GM12864 (cell line): ENCODE results near the gene C11orf24.
"Not testable (repeated sequence)": the region's sequence is repeated elsewhere in the genome, so short reads cannot be mapped to it uniquely, and the experiment has no call there.

Experiments
- DNase-seq: peaks from one replicate; pipeline ENCODE4 v3.0.0-alpha.2; 2011; ENCODE audit warnings: low read depth
- H3K4me3 ChIP-seq: 2 replicates; pipeline ENCODE4 v1.5.1; 2011; ENCODE audit warnings: mild to moderate bottlenecking, low read depth, low read length, control low read depth
- TF ChIP-seq, protein P1 (sequence below): IDR thresholded peaks from 2 replicates; pipeline ENCODE4 v1.5.1; 2011; ENCODE audit warnings: low read depth, mild to moderate bottlenecking, moderate library complexity, low read length, control low read depth, inconsistent platforms; ENCODE audit errors: missing control alignments

The C11orf24 gene

DNA sequence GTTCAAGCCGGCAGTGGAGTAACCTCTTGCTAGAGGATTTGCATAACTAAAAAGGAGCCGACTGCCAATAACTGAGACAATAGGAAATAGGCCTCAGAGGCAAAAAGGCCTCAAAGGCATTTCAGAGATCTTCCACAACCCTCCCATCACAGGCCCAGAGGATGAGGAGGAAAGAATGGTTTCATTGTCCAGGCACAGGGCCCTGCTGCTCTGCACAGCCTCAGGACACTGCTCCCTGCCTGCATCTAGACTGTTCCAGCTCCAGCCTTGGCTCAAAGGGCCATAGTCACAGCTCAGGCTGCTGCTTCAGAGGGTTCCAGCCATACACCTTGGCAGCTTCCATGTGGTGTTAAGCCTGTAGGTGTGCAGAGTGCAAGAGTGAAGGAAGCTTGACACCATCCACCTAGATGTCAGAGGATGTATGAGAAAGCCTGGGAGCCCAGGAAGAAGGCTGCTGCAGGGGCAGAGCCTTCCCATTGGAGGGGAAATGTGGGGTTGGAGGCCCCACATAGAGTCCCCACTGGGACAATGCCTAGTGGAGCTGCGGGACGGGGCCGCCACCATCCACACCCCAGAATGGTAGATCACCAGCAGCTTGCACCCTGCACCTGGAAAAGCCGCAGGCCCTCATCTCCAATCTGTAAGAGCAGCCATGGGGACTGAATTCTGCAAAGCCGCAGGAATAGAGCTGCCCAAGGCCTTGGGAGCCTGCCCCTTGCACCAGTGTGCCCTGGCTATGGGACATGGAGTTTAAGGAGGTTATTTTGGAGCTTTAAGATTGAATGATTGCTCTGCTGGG is 32.4 kb upstream of the C11orf24 start:
- H3K4me3 ChIP-seq = no peak overlapping the region
- no peak for DNase-seq
- TF ChIP-seq, protein P1, sequence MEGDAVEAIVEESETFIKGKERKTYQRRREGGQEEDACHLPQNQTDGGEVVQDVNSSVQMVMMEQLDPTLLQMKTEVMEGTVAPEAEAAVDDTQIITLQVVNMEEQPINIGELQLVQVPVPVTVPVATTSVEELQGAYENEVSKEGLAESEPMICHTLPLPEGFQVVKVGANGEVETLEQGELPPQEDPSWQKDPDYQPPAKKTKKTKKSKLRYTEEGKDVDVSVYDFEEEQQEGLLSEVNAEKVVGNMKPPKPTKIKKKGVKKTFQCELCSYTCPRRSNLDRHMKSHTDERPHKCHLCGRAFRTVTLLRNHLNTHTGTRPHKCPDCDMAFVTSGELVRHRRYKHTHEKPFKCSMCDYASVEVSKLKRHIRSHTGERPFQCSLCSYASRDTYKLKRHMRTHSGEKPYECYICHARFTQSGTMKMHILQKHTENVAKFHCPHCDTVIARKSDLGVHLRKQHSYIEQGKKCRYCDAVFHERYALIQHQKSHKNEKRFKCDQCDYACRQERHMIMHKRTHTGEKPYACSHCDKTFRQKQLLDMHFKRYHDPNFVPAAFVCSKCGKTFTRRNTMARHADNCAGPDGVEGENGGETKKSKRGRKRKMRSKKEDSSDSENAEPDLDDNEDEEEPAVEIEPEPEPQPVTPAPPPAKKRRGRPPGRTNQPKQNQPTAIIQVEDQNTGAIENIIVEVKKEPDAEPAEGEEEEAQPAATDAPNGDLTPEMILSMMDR = no peak

DNA sequence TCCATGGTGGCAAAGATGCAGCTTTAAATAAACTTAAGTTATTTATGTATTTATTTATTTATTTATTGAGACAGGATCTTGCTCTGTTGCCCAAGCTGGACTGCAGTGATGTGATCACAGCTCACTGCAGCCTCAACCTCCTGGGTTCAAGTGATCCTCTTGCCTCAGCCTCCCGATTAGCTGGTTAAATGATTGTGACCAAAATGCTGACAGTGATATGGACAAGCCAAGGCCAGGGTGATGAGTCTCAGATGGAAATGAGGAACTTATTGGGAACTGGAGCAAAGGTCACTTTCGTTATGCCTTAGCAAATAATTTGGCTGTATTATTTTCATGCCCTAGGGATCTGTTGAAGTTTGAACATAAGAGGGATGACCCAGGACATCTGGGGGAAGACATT is 31.3 kb upstream of the C11orf24 start:
- no peak for DNase-seq
- no peak overlapping the region for H3K4me3 ChIP-seq
- TF ChIP-seq, protein P1 = no peak

DNA sequence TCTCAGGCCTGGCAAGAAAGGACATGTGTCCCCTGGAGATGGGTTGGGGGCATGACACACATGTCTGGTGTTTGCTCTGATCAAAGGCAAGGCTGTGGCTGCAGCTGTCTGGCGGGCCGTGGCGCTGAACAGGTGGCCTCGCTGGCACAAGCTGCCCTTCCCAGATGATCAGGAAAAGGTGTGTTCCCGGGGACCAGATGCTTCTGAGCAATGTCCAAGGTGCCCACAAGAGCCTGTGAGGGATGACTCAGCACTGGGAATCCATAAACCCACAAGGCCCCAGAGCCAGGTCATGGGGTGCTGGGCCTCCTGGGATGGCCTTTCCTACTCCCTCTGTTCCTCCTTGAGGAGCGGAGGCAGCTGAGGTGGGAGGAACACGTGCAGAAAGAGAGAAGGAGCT is 30.9 kb upstream of the C11orf24 start:
- DNase-seq = no peak
- TF ChIP-seq, protein P1 = no peak
- H3K4me3 ChIP-seq = no peak overlapping the region

DNA sequence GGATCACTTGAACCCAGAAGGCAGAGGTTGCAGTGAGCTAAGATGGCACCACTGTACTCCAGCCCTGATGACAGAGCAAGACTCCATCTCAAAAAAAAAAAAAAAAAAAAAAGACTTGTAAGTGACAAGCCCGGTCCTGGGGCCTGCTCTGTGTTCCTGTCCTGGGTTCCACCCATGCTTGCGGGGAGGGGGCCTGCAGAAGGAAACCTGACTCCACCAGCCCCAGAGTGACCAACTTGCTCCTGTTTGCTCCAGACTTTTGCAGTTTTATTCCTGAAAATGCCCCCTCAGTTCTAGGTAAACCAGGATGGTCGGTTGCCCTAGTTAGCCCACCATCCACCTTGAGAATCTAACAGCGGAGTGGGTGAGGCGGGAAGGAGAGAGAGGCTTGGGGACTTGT is 30.5 kb upstream of the C11orf24 start:
- DNase-seq = no peak
- H3K4me3 ChIP-seq = no peak overlapping the region
- TF ChIP-seq, protein P1 = no peak

DNA sequence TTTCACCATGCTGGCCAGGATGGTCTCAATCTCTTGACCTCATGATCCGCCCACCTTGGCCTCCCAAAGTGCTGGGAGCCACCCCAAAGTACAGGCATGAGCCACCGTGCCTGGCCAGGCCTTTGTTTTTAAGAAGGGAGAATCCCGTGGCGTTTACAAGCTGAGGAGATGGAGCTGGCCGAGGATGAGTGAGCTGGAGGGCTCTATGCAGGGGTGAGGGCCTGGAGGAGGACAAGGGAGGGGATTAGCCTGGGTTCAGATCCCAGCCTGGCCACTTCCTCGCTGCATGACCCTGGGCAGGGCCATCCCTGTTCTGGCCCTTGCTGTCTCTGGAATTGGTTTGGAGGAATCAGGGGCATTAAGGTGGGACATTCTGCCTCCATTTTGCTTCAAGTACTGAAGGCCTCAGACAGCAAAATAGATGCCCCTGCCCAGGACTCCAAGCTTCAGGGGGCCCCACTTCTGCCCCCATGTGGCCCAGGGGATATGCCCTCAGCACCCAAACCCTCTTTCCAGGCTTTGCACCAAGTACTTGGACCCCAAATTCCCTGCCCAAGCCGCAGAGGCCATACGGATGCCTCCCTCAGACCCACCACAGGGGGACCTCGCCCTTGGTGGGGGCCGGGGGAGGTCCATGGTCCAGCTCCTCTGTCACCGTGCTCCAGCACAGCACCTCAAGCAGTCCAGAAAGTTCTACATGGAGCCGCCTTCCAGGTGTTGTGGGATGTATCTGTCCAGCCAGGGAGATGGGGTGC is 28.5 kb upstream of the C11orf24 start:
- DNase-seq = no peak
- TF ChIP-seq, protein P1 = peak; percentile 8
- no peak overlapping the region for H3K4me3 ChIP-seq

DNA sequence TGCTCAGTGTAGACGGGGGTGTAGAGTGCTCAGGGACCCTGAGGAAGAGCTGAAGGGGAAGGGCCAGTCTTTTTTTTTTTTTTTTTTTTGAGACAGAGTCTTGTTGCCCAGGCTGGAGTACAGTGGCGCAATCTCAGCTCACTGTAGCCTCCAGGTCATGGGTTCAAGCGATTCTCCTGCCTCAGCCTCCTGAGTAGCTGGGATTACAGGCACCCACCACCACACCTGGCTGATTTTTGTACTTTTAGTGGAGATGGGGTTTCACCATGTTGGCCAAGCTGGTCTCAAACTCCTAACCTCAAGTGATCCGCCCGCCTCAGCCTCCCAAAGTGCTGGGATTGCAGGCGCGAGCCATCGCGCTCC is 27.7 kb upstream of the C11orf24 start:
- not testable (repeated sequence) for DNase-seq, H3K4me3 ChIP-seq

DNA sequence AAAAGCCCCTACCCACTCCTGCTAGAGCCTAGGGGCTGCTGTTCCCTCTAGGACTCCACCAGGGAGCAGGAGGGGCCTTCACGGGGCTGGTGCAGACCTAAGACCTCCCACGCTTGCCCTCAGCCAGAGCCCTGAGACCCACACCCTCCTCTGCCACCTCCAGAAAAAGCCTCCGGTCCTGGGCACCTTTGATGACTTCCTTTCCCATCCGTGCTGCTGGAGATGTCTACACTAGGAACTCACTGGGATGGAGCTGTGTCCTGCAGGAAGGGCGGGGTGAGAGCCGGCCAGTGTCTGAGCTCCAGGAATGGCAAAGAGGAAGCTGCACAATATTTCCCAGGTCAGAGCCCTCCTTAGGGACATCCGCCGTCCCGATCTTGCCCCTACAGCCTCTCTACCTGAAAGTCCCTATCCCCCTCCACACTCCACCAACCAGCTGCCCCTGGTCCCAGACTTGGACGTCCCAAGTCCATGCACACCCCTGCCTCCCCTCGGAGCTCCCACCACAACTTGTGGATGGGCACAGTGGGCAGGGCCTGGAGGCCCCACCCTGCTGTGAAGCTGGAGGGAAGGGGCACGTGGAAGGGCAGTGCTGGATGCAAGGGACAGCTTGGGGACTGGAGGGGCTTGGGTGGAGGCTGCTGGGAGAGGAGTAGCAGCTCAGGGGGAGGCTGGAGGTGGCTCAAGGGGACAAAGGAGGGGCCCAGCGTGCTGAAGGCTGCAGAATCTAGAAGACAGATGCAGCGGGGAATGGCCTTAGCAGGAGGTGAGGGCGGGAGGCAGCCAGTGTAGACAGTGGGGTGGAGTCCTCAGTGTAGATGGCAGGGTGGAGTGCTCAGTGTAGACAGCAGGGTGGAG is 27.1 kb upstream of the C11orf24 start:
- no peak for DNase-seq
- H3K4me3 ChIP-seq = no peak overlapping the region
- TF ChIP-seq, protein P1 = no peak
